HG03342 (cell line): ENCODE measurements around the gene ERGIC2.
"Not testable (repeated sequence)": the region's sequence is repeated elsewhere in the genome, so short reads cannot be mapped to it uniquely, and the experiment has no call there.

Source experiments
- ATAC-seq: cut with Tn5 transposase; IDR thresholded peaks from one replicate; pipeline ENCODE4 v1.9.1; 2021; ENCODE audit warnings: mild to moderate bottlenecking, moderate library complexity; ENCODE audit not compliant: unreplicated experiment

ERGIC2 gene

DNA sequence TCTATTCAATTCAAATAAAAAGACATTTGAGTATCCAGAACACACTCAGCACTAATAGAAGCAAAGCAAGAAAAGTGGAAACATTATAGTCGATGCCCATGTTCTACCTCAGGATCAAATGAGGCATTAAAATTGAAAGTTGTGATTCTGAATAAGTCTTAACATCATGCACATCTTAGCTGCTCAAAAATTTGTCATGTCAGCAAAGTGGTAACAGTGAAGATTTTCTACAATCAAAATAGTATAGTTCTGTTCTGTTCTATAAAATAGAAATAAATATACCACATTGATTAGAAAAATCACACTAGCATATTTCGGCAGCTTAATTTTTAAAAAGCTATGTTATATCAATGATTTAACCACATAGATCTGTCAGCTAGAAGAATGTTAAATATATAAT lies 74.7 kb downstream of the ERGIC2 start:
- no peak for ATAC-seq

DNA sequence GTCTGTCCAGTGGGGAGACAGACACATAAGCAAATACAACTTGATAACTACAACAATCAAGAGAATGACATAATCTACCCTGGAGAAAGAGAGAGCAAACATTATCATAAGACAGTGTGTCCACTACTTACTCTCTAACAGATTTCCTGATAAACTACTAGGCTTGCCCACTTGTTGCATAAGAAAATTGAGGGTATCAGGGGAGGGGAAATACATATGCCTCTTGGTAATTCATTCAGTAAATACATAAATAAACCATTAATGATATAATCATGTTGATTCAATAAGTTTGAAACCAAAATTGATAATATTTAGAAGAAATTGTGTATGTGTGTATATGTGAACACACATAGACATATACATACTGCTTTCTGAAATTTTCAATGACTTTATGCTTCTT lies 76.6 kb downstream of the ERGIC2 start:
- no peak for ATAC-seq

DNA sequence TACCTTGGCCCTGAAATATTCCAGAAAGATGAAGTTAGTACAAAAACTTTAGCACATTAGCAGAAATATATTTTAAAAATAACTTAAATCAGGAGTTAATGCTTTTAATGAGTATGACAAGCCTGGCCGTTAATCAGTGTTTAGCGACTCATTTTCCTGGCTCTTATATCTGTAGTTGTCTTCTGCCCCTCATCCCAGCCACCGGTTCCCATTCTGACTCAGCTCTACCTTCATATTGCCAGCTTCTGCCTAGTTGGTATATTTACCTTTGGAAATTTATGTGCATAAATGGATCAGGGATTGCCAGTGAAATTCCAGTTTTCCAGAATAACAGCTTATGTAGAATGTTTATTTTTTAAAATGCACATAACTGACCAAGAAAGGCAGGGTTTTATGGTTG lies 79.9 kb downstream of the ERGIC2 start:
- ATAC-seq: no peak

DNA sequence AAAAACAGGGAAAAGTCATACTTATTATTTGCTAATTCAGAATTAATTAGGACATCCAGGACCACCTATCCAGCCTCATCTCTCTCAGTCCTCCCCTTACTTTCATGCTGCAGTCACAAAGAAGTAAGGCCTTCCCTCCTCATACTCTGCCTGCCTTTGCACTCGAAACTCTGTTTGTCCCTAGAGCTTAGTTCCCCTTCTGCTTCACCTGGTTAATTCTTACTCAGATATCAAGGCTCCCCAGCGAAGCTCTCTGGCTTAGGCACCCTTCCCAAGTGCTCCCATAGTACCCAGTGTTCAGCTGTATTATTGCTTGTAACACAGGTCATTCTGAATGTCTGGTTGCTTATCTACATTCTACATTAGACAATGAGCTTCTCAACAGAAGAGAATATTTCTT lies 81.3 kb downstream of the ERGIC2 start:
- peak; percentile 68 for ATAC-seq

DNA sequence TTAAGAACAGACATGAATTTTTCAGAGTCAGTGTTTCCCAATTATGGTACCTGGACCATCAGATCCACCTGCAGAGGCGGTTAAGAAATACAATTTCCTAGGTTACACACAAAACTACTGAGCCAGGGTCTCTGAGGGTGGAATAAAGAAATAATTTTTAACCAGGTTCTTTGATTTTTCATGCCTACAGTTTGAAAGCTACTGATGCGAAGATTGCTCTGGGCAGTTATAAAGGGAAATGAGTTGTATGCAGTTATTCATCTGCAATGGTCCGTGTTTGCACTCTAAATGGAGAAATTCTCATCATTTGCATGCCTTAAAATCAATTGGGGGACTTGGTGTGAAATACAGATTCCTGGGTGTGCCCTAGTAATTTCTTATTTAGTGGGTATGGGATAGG lies 89.7 kb downstream of the ERGIC2 start:
- no peak for ATAC-seq

DNA sequence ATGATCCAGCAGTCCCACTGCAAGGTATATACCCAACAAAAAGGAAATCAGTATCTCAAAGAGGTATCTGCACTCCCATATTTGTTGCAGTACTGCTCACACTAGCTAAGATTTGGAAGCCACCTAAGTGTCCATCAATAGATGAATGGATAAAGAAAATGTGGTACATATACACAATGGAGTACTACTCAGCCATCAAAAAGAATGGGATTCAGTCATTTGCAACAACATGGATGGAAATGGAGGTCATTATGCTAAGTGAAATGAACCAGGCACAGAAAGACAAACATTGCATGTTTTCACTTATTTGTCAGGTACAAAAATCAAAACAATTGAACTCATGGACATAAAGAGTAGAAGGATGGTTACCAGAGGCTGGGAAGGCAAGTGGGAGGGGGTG lies 90.5 kb downstream of the ERGIC2 start:
- ATAC-seq: not testable (repeated sequence)

DNA sequence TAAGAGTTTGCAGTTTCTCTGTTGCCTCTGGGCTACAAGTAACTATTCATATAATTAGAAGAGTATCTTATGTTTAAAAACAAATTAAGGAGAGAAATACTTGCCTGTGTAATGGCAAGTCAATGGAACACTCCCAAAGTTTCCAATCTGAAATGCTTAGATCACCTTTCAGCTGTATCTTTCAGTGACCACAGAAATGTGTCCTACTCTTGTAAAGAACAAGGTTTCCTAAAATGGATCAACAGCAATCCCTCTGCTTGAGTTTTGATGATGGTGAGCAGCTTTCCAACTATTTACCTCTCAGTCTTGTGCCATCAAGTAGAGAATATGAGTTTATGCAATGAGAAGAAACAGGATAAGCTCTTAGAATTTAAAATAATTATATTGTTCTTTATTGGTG lies 92.9 kb downstream of the ERGIC2 start:
- ATAC-seq: no peak

DNA sequence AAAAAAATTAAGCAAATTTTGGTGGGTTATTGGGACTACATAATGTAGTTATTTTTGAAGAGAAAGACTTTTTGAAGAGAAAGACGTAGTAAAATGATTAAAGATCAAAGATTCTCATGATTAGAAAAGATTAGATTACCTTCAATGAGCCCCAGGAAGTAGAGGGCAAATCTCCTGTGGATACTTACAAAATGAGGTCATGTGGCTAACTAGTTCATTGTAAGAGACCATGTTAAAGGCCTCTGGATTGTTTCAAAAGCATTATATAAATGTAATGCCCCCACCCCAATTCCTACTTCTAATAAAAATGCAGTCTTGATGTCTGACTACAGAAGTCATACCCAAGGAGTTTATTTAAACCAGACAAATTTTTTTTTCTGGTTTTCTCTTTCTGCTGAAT lies 93.3 kb downstream of the ERGIC2 start:
- ATAC-seq: no peak
